ENCODE results near the gene RAB43. TPM values are rescaled to one million over a fixed set of nuclear protein-coding genes. Genes with fewer than 3 reads are reported as not detected.

Gene RAB43
- total and polyA plus RNA-seq, 7 donors: 0.62 to 5.1 (median 1.6) TPM

DNA sequence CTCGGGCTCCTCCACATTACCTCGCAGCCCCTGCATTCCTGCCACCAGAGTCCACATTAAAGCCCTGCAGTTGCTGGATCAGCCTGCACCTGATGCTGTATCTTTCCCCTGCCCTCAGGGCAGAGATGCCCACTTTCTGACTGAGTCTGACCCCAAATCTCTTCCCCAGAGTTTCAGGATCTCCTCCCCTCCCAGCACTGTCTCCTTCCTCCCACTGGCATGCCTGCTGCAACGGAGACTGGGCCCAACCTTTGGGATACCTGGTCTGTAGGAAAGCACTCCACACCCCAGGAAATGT, 81.6 kb downstream of the RAB43 start:
- ATAC-seq (no peak), DNase-seq (no peak)
- no peak overlapping the region for H3K4me3 ChIP-seq
- no peak overlapping the region for H3K27ac ChIP-seq
- no peaks in the 10 kb centered on the region for H3K9me3 ChIP-seq
- intact Hi-C loops (cut with DNase I): no loop called here
- H3K27me3 ChIP-seq (ENCODE audit: insufficient read depth in 3 of 3, low read length in 2 of 3): peaks cover 0 to 17% (median 0%) of the 10 kb centered on the region in 3 donors
- 42 to 58% (median 55%) methylated on average over 3 of the region's 3 CpGs for WGBS, 3 donors
- TF ChIP-seq, protein P1, sequence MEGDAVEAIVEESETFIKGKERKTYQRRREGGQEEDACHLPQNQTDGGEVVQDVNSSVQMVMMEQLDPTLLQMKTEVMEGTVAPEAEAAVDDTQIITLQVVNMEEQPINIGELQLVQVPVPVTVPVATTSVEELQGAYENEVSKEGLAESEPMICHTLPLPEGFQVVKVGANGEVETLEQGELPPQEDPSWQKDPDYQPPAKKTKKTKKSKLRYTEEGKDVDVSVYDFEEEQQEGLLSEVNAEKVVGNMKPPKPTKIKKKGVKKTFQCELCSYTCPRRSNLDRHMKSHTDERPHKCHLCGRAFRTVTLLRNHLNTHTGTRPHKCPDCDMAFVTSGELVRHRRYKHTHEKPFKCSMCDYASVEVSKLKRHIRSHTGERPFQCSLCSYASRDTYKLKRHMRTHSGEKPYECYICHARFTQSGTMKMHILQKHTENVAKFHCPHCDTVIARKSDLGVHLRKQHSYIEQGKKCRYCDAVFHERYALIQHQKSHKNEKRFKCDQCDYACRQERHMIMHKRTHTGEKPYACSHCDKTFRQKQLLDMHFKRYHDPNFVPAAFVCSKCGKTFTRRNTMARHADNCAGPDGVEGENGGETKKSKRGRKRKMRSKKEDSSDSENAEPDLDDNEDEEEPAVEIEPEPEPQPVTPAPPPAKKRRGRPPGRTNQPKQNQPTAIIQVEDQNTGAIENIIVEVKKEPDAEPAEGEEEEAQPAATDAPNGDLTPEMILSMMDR (IDR thresholded peaks at IDR 0.05): no peak
- H3K36me3 ChIP-seq (ENCODE audit: insufficient read depth in 1 of 2, low read depth in 1 of 2): no peaks in the 10 kb centered on the region
- no peaks in the 10 kb centered on the region for H3K4me1 ChIP-seq

GRCh38 chr3:129039271-129040038, 82.1 kb downstream of the RAB43 start:
- H3K9me3 ChIP-seq: no peaks in the 10 kb centered on the region
- no peak for DNase-seq
- ATAC-seq: no peak
- no peaks in the 10 kb centered on the region for H3K4me1 ChIP-seq
- TF ChIP-seq, protein P1 (IDR thresholded peaks at IDR 0.05): no peak
- H3K27ac ChIP-seq: no peak overlapping the region
- no peak overlapping the region for H3K4me3 ChIP-seq
- no peaks in the 10 kb centered on the region for H3K36me3 ChIP-seq (ENCODE audit: insufficient read depth in 1 of 2, low read depth in 1 of 2)
- intact Hi-C loops (cut with DNase I): no loop called here
- H3K27me3 ChIP-seq (ENCODE audit: insufficient read depth in 3 of 3, low read length in 2 of 3): peaks cover 0 to 14% (median 0%) of the 10 kb centered on the region in 3 donors
- 57 to 65% (median 58%) methylated on average over 12 to 14 of the region's 14 CpGs for WGBS, 3 donors

DNA sequence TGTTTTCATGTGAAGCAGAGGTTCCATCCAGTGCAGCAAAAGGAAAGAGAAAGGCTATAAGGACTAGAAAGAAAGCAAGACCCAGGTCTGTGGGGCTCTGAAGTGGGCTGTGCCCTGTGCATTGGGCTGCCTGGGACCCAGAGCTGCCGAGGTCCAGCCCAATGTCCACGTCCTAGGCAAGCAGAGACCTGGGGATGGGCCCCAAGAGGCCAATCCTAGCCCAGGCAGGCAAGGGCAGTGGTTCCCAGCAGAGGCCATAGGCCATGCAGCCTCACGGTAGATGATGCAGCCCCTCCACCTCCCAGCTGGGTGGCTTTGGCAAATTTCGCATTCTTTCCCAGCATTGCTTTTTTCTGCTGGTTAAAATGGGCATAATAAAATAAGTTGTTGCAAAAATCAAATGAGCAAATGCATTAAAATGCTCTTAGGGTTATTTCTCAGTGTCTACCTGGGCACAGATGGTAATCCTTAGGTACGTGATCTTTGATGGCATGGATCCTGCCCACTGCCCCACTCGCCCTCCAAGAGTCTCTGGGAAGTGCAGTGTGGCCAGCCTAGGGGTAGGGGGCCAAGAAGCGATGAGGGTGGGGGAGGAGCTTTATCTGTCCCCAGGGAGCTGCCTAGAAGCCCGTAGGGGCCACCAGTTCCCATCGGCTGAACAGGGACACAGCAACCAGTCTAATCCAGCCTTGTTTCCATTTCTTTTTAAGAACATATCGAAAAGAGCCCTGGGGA, 83.3 kb downstream of the RAB43 start:
- Histone ChIP-seq H3K27ac (no peak overlapping the region), H3K4me3 (no peak overlapping the region), H3K27me3 (ENCODE audit: insufficient read depth in 3 of 3, low read length in 2 of 3) (peaks cover 0 to 9% (median 0%) of the 10 kb centered on the region in 3 donors), H3K9me3 (no peaks in the 10 kb centered on the region), H3K4me1 (no peaks in the 10 kb centered on the region), H3K36me3 (ENCODE audit: insufficient read depth in 1 of 2, low read depth in 1 of 2) (no peaks in the 10 kb centered on the region)
- intact Hi-C loops (cut with DNase I): no loop called here
- ATAC-seq: no peak
- DNase-seq: no peak
- WGBS, 3 donors: 80 to 90% (median 83%) methylated on average over 10 of the region's 10 CpGs
- TF ChIP-seq, protein P1 (IDR thresholded peaks at IDR 0.05): no peak

Other genes with a start within 250 kb of the RAB43 start
- 10 to 100 TPM; 23.9 to 47.8 (median 32.6) TPM for gene ACAD9, start 242.2 kb downstream of the RAB43 start, total RNA-seq
- 10 to 100 TPM; 17.0 to 30.0 (median 23.4) TPM for gene ACAD9, start 242.2 kb downstream of the RAB43 start, polyA plus RNA-seq
- gene CFAP92, start 127.7 kb downstream of the RAB43 start, total RNA-seq: under 1 TPM; 0.07 to 0.86 (median 0.23) TPM
- gene CFAP92, start 127.7 kb downstream of the RAB43 start, polyA plus RNA-seq: under 1 TPM; 0.09 to 0.16 (median 0.13) TPM
- 1 to 10 TPM in 2 of 4 donors, under 1 TPM in 2; 0.38 to 1.5 (median 0.74) TPM for gene EFCC1, start 120.5 kb downstream of the RAB43 start, total RNA-seq
- gene EFCC1, start 120.5 kb downstream of the RAB43 start, polyA plus RNA-seq: under 1 TPM; 0.11 to 0.68 (median 0.26) TPM
- not detected for gene GP9, start 61.0 kb downstream of the RAB43 start, total RNA-seq
- under 1 TPM; 0.04 to 0.21 (median 0.09) TPM for gene GP9, start 61.0 kb downstream of the RAB43 start, polyA plus RNA-seq
- gene ISY1, start 39.3 kb upstream of the RAB43 start, total RNA-seq: 10 to 100 TPM; 25.9 to 39.3 (median 31.7) TPM
- gene ISY1, start 39.3 kb upstream of the RAB43 start, polyA plus RNA-seq: 10 to 100 TPM; 27.6 to 56.0 (median 42.8) TPM
- 100 to 1,000 TPM; 754 to 850 (median 816) TPM for gene CNBP, start 62.1 kb upstream of the RAB43 start, total RNA-seq
- gene CNBP, start 62.1 kb upstream of the RAB43 start, polyA plus RNA-seq: 100 to 1,000 TPM; 423 to 678 (median 575) TPM
- gene COPG1, start 127.8 kb upstream of the RAB43 start, total RNA-seq: 10 to 100 TPM; 59.7 to 85.6 (median 65.4) TPM
- 10 to 100 TPM; 58.4 to 96.1 (median 66.9) TPM for gene COPG1, start 127.8 kb upstream of the RAB43 start, polyA plus RNA-seq
- gene HMCES, start 157.1 kb upstream of the RAB43 start, total RNA-seq: 10 to 100 TPM; 33.9 to 37.4 (median 37.0) TPM
- 10 to 100 TPM; 32.6 to 35.7 (median 34.5) TPM for gene HMCES, start 157.1 kb upstream of the RAB43 start, polyA plus RNA-seq